HG02623 (cell line): ENCODE measurements around the gene CREM.

Source experiments
- ATAC-seq: cut with Tn5 transposase; IDR thresholded peaks from one replicate; pipeline ENCODE4 v1.9.1; 2021; ENCODE audit warnings: moderate library complexity; ENCODE audit not compliant: unreplicated experiment

The CREM gene

DNA sequence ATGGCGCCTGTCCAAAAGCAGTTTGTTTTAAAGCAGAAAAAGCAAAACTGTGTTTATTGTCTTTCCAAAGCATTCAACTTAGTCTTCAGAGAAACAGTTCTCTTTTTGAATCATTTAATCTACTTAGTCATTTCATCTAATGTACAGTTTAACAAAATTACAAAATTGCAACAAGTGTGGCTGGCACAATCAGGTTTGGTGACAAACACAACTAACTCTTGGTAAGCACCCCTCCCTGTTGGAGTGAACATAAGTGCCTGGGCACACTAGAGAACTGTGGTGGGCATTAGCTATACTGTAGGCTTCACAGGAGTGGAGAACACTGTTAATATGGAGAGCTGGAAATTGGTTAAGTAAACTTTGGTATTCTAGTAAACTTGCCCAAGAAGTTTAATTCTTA lies 6.9 kb downstream of the CREM start:
- no peak for ATAC-seq

DNA sequence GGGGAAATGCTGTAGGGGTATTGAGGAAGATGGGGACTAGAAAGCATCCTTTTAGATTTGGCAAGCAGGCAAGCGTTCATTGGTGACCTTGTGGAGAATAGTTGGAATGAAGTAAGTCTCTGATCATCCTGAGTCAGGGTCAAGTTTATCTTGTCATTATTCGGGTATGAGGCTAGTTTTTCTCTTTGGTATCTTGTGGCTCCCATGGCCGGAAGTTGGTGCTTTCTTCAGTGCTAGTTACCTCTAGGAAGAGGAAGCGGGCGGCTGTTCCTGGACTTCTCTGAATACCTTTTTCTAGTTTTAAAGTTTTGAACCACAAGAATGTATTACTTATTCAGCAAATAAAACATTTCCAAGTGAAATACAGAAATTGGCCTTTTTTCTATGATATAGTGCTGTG lies 9.2 kb downstream of the CREM start:
- ATAC-seq = no peak

- peak; percentile 41 for ATAC-seq
Observed at GRCh38 chr10:35136263-35136815, 9.7 kb downstream of the CREM start.

GRCh38 chr10:35140126-35140525 lies 13.5 kb downstream of the CREM start:
- ATAC-seq = no peak

DNA sequence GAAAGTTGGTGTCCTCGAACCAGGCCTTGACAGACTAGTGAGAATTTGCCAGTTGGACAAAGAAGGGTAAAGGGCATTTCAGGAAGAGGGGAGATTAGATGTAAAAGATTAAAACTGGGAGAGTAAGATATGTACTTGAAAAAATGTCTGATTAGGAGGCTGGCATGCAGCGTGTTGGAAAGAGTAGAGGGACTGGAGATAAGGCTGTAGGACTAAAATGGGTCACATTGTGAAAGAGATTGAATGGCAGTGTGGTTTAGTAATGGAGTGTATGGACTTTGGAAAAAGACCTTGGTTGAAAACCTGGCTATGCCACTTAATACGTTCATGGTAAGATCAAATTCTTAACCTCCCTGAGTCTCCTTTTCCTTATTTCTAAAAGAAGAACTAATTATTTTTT lies 14.1 kb downstream of the CREM start:
- ATAC-seq = no peak

DNA sequence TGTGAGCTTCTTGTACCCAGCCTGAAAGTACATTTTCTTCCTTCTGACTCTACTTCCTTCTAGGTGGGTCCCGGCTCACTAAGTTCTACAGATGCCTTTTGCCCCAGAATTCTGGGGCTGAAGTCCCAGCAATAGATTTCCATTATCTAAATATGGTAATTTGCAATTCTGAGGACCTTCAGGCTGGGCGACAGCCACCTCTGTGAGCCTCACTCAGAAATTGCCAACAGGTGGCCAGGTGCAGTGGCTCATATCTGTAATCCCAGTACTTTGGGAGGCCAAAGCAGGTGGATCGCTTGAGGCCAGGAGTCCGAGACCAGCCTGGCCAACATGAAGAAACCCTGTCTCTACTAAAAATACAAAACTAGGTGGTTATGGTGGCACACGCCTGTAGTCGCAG lies 23.7 kb downstream of the CREM start:
- no peak for ATAC-seq

DNA sequence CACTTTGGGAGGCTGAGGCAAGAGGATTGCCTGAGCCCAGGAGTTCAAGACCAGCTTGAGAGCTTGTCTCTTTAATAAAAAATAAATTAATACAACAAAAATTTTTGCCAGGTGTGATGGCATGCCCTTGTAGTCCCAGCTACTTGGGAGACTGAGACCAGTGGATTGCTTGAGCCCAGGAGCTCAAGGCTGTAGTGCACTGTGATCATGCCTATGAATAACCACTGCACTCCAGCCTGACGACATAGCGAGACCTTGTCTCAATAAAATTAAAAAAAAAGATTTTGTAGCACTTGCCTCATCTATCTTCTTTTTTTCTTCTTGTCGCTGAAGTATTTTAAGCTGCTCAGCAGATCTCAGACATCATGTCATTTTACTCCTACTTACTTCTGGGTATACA lies 26.3 kb downstream of the CREM start:
- no peak for ATAC-seq

DNA sequence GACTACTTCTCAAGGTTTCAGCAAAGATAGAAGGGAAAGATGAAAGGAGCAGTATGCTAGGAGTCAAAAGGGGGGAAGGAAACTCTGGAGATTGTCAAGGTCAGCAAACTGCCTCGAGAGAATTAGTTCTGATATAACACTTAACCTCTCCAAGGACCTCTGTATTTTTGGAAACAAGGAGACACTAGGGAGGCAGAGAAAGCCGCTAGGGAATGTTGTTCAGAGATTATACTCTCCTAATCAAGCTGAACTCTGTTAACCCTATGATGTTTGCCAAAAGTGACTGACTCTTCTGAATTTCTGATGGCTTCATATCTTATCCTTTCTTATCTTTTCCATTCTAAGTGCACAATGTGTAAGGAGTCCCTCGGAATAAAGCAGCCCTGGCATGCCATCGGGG lies 27.1 kb downstream of the CREM start:
- ATAC-seq = no peak

GRCh38 chr10:35160743-35161142 lies 34.1 kb downstream of the CREM start:
- ATAC-seq = no peak

DNA sequence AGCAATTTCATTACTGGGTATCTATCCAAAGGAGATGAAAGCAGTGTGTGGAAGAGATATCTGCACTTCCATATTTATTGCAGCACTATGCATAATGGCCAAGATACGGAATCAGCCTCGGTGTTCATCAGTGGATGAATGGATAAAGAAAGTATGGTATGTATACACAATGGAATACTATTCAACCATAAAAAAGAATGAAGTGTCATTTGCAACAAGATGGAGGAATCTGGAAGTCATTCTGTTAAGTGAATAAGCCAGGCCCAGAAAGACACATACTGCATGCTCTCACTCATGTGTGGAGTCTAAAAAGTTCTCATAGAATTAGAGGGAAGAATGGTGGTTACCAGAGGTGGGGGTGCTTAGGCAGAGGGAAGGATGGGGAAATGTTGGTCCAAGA lies 35.3 kb downstream of the CREM start:
- no peak for ATAC-seq

DNA sequence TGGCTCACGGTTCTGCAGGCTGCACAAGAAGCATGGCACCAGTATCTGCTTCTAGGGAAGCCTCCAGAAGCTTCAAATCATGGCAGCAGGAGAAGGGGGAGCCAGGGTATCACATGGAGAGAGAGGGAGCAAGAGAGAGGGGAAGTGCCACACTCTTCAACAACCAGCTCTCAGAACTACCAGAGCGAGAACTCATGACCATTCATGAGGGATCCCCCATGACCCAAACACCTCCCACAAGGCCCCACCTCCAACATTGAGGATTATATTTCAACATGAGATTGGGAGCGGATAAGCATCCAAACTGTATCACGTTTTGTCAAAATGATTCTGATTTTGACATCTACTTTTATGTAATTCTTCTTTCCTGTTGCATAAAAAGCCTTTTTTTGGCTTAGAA lies 38.5 kb downstream of the CREM start:
- ATAC-seq = no peak

GRCh38 chr10:35165811-35166210 lies 39.2 kb downstream of the CREM start:
- ATAC-seq = no peak

DNA sequence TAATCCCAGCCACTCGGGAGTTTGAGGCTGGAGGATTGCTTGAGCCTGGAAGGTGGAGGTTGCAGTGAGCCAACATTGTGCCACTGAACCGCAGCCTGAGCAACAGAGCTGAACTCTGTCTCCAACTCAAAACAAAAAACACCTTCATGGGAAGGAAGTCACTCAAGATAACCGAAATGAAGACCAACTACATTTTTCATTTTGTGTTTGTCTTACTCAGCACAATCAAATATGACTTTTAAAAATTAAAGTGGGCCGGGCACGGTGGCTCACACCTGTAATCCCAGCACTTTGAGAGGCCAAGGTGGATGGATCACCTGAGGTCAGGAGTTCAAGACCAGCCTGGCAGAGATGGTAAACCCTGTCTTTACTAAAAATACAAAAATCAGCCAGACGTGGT lies 40.0 kb downstream of the CREM start:
- no peak for ATAC-seq

DNA sequence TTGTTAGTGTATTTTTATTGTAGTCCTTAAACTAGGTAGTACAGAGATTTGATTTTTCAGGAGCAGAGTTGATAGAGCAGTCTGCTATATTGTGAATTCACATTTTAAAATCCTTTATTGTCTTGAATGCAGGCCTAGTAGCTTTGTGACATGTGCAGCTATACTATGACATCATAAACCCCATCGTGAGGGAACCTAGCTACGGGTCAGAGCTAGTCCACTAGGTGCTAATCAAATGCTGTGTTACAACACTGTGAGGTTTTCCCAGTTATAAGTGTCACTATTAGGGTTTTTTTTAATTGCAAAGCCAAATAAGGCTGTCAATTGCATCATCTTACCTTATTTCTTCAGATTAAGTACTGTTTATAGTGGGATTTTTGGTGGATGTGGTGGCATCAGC lies 40.7 kb downstream of the CREM start:
- ATAC-seq = no peak

DNA sequence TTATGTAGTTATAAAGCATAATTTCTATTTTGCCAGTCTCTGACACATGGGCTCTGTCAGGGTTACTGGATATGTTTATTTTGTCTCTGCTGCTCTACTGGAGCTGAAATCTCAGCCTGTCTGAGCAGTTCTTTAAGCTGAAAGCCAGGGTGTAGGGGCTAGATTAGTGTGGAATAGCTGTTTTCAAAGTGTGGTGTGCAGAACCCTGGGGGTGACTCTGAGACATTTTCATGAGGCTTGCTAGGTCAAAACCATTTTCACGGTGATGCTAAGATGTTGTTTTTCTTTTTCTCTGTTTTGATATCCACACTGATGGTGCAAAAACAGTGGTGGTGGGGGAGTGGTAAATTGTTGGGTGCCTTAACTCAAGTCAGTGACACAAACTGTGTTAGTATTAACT lies 45.5 kb downstream of the CREM start:
- no peak for ATAC-seq

GRCh38 chr10:35172574-35172973 lies 45.9 kb downstream of the CREM start:
- ATAC-seq = no peak

- ATAC-seq = no peak
Observed at GRCh38 chr10:35178331-35178730, 51.7 kb downstream of the CREM start.

DNA sequence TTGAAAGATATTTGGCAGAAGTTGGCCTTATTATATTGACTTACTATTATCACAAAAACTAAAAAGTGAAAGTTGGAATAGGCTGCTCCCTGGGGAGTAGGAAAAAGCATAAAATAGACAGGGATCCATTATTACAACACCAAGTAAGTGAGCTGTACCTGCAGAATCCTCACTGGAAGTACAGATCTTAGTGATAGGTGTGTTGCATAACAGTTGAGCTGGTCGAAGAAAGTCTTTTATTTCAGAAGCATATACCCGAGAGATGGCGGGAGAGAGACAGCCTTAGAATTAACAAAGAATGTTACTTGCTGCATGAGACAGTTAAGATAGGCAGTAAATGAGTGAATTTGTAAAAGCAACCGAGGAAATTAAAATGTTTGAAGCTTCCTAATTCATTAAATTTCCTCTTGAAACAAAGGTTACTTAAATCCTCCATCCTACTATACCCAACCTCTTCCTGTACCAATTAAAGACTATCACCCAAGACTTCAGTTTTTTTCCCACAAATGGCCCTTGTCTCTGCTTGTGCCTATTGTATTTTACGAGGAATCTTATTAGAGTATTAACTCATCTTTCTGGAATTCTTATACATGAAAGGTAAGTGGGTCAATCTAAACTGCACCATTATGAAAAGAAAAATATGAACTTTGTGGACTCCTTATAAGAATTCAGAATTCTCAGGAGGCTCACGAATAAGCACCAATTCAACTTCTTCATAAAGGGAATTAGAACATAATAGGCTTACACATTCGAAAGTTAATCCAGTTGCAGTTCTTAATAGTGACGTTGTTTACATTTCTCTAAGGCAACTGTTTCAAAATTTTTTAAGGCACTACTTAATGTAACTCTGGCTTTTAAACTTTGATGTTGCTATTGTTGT lies 56.2 kb downstream of the CREM start:
- no peak for ATAC-seq

DNA sequence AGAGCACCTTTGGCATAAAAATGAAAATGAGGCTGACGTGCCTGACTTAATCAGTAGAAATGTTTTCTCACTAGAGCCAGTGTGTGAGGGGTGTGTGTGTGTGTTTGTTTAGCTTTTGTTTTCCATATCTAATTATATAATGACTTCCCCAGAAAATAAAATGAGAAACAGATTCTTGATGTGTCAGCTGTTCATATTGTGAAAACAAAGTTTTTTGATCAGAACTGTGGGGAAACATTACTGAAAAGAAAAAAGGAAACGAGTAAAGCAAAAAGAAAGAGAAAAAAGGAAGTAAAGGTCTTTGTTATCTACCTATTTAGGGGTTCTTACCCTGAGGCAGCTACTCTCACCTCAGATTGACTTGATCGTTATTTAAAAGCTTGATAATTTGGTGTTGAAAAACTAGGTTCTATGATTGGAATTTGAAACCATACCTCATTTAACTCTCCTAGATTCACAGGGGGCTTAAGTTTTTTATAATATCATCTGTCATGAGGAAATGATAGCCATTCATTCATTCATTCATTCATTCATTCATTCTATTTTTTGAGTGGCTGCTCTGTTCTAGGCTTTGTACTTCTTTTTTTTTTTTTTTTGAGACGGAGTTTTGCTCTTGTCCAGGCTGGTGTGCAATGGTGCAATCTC lies 58.0 kb downstream of the CREM start:
- ATAC-seq = peak; percentile 40

DNA sequence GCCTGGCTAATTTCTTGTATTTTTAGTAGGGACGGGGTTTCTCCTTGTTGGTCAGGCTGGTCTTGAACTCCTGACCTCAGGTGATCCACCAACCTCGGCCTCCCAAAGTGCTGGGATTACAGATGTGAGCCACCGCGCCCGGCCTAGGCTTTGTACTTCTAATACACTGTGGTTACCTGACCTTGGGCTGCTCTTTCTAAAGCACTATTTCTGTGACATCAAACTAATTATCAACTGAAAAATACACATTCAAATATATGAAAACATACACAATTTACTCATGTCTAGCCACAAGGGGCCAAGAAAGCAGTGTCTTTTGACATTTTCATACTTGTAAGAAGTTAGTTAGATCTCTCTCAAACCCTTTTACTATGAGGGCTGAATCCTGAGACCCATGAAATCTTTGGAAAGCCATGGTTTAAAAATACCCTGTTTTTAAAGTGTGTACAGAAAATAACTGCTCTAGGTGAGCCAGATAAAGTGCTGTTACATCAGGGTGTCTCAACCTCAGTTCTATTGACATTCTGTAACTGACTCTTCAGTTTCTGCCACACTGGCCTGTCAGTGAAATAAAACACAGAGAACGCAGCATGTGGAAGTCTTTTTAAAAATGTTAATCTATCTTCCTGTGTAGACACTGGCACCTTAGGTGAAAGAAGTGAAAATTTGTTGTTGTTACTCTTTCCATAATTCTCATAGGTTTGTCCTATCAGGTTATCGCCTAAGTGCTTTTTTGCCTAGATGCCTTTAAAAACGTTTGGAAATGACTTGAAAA lies 58.8 kb downstream of the CREM start:
- ATAC-seq = no peak

- no peak for ATAC-seq
Observed at GRCh38 chr10:35188954-35189353, 62.3 kb downstream of the CREM start.

GRCh38 chr10:35191523-35191922 lies 64.9 kb downstream of the CREM start:
- ATAC-seq = no peak
